Measurements from ENCODE around the gene CTPS2.
A peak's percentile ranks its signal among the peaks of the same experiment; 100 is the strongest.
"Not testable (repeated sequence)": the region's sequence is repeated elsewhere in the genome, so short reads cannot be mapped to it uniquely, and the experiment has no call there.

Gene CTPS2

GRCh38 chrX:16649858-16650257 is 62.6 kb downstream of the CTPS2 start, which contains the start of gene S100G:
TSS of gene S100G (plus strand) at chrX:16650158. CDS start at chrX:16651007, 849 bp downstream.
- no peak for DNase-seq

GRCh38 chrX:16646366-16647138 is 65.9 kb downstream of the CTPS2 start:
- DNase-seq: no peak

- no peak for DNase-seq
Measured at GRCh38 chrX:16643176-16643575, 69.3 kb downstream of the CTPS2 start.

GRCh38 chrX:16640823-16641222 is 71.6 kb downstream of the CTPS2 start:
- no peak for DNase-seq

- DNase-seq: no peak
Measured at GRCh38 chrX:16639966-16640365, 72.5 kb downstream of the CTPS2 start.

- DNase-seq: no peak
Measured at GRCh38 chrX:16638533-16638932, 73.9 kb downstream of the CTPS2 start.

GRCh38 chrX:16635596-16635995 is 76.9 kb downstream of the CTPS2 start:
- no peak for DNase-seq

GRCh38 chrX:16635040-16635439 is 77.4 kb downstream of the CTPS2 start:
- DNase-seq: no peak

- no peak for DNase-seq
Measured at GRCh38 chrX:16633754-16634153, 78.7 kb downstream of the CTPS2 start.

GRCh38 chrX:16629909-16630308 is 82.6 kb downstream of the CTPS2 start:
- DNase-seq: no peak

- DNase-seq: no peak
Measured at GRCh38 chrX:16628946-16629595, 83.4 kb downstream of the CTPS2 start.

- DNase-seq: not testable (repeated sequence)
Measured at GRCh38 chrX:16628511-16628910, 84.0 kb downstream of the CTPS2 start.

GRCh38 chrX:16619024-16619423 is 93.4 kb downstream of the CTPS2 start:
- no peak for DNase-seq

GRCh38 chrX:16618422-16618821 is 94.0 kb downstream of the CTPS2 start:
- DNase-seq: no peak

- DNase-seq: no peak
Measured at GRCh38 chrX:16617382-16617781, 95.1 kb downstream of the CTPS2 start.

GRCh38 chrX:16612257-16612897 is 100.1 kb downstream of the CTPS2 start:
- no peak for DNase-seq

GRCh38 chrX:16610654-16611053 is 101.8 kb downstream of the CTPS2 start:
- DNase-seq: not testable (repeated sequence)

- DNase-seq: peak; percentile 19
Measured at GRCh38 chrX:16610121-16610621, 102.3 kb downstream of the CTPS2 start.

- DNase-seq: no peak
Measured at GRCh38 chrX:16606142-16606720, 106.2 kb downstream of the CTPS2 start.

GRCh38 chrX:16604337-16604736 is 108.1 kb downstream of the CTPS2 start:
- DNase-seq: no peak

- DNase-seq: no peak
Measured at GRCh38 chrX:16603822-16604221, 108.6 kb downstream of the CTPS2 start.

- DNase-seq: not testable (repeated sequence)
Measured at GRCh38 chrX:16603235-16603634, 109.2 kb downstream of the CTPS2 start.

GRCh38 chrX:16601885-16602284 is 110.6 kb downstream of the CTPS2 start:
- no peak for DNase-seq
